Measurements from ENCODE around the gene HCN2. TPM values are rescaled to one million over a fixed set of nuclear protein-coding genes. Genes with fewer than 3 reads are reported as not detected.
A peak's percentile ranks its signal among the peaks of the same experiment; 100 is the strongest.

HCN2 gene
- total RNA-seq, 1 donor from 2014 or later: 0.52 TPM

DNA sequence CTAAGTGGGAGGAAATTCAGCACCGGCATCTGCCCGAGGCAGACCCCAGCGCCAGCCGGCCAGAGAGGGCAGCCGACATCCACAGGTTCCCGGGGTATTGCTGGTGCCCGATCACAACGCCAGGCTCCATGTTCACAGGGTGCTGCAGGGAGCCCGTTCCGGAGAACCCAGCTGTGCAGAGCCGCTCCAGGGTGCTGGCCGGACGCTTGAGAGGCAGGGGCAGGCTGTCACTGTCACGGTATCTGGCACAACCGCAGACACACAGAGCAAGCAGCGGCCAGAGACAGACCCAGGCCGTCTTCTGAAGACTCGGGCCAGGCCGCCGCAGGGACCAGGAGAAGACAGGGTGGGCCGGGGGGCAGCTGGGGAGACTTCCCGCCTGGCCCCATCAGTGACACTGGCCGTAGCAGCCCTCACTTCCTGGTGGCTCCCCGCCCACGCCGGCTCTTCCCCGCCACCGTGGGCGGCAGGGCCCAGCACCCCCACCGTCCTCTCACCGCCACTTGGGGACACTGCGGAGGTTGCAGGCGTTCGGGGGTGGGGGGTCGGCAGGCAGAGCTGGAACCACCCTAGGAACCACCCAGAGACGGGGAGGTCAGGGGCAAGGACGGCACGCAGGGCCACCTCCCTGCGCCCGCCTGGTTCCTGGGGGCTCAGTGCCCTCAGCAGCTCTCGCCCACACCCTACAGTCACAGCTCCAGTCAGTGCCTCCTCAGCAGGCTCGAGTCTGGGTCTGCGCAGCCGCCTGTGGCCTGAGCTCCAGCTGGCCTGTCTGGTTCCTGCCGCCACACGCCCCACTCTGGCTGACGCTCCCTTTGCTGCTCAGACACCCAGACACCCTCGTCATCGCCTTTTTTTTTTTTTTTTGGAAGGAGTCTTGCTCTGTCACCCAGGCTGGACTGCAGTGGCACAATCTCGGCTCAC, 69.5 kb downstream of the HCN2 start:
- H3K27me3 Mint-ChIP-seq (ENCODE audit: low read depth): no peaks in the 10 kb centered on the region
- intact Hi-C loops (cut with micrococcal nuclease): no loop called here
- H3K9me3 Mint-ChIP-seq: no peaks in the 10 kb centered on the region
- H3K27ac Mint-ChIP-seq: no peak overlapping the region
- H3K4me1 Mint-ChIP-seq (ENCODE audit: low read depth): peaks cover 14% of the 10 kb centered on the region
- DNase-seq (ENCODE audit: low spot score): no peak
- H3K4me3 Mint-ChIP-seq (ENCODE audit: low read depth): peak overlapping the region; percentile 97
- peaks cover 33% of the 10 kb centered on the region for H3K36me3 Mint-ChIP-seq (ENCODE audit: low read depth)

DNA sequence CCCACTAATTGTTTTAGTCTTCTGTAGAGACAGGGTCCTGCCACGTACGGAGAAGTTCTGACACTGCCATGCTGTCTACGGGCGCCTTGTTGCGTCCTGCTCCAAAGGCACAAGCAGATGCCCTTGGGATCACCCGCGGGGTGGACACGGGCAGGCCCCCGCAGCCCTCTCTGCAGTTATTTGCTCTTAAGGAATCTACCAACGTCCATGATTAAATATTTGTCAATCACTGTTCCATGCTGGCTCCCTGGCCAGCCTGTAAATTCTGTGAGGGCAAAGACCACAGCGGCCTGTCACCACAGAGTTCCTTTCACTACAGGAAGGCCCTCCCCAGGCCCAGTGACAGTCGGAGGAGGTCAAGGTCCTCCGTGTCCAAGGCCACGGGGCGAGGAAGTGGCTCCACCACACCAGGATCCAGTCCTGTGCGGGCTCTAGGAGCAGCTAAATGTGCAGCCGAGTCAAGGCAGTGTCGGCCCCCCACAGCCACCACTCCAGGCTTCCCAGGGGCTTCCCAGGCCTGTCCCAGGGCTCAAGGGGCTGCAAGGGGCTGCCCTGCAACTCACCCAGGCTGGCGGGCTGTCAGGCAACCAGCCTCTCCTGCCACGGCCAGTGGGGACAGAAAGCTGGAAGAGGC, 71.2 kb downstream of the HCN2 start:
- H3K4me1 Mint-ChIP-seq (ENCODE audit: low read depth): peaks cover 15% of the 10 kb centered on the region

DNA sequence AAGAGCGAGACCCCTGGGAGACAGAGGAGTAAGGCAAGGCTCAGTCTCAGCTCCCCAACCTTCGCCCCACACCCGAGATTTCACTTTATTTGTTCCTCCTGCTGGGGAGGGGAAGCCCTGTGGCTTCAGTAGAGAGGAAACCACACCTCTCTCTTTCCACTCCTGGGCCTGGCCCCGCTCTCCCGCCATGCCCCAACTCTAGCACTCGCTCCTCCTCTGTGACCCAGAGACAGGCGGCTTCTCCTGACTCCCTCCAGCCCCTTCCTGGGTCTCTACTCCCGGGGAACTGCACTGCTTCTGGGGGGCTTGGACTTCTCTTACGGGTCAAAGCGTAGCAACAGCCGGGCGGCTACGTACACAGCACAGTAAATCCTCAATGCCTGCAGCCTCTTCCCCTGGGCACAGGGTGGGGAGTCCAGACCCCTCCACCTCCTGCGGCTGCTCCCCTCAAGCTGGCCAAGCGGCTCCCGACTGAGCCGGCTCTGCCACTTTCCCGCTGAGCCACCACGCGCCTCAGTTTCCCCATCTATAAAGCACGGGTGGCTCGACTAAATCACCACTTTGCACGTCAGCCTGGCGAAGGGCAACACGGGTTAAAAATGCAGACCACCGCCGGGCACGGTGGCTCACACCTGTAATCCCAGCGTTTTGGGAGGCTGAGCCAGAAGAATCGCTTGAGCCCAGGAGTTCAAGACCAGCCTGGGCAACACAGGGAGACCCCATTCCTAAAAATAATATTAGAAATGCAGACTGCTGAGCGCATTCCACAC, 71.9 kb downstream of the HCN2 start:
- H3K4me3 Mint-ChIP-seq (ENCODE audit: low read depth): peak overlapping the region; percentile 97
- DNase-seq (ENCODE audit: low spot score): peak; percentile 70
- peaks cover 14% of the 10 kb centered on the region for H3K4me1 Mint-ChIP-seq (ENCODE audit: low read depth)
- H3K27ac Mint-ChIP-seq: peak overlapping the region; percentile 92
- H3K27me3 Mint-ChIP-seq (ENCODE audit: low read depth): no peaks in the 10 kb centered on the region
- H3K9me3 Mint-ChIP-seq: no peaks in the 10 kb centered on the region
- intact Hi-C loops (cut with micrococcal nuclease): loop anchor here (1.0 to 10.0 kb wide), 4 partner anchors 29 to 263 kb away; partner anchors contain the start of genes ARID3A, POLRMT and PTBP1
- H3K36me3 Mint-ChIP-seq (ENCODE audit: low read depth): peaks cover 20% of the 10 kb centered on the region

More for the DNA sequence above, 71.2 kb downstream of the HCN2 start:
- DNase-seq (ENCODE audit: low spot score): no peak
- peaks cover 20% of the 10 kb centered on the region for H3K36me3 Mint-ChIP-seq (ENCODE audit: low read depth)
- intact Hi-C loops (cut with micrococcal nuclease): loop anchor here (1.0 to 10.0 kb wide), 2 partner anchors 88 to 264 kb away; partner anchors contain the start of gene ARID3A
- H3K27me3 Mint-ChIP-seq (ENCODE audit: low read depth): no peaks in the 10 kb centered on the region
- peak overlapping the region; percentile 92 for H3K27ac Mint-ChIP-seq
- peak overlapping the region; percentile 97 for H3K4me3 Mint-ChIP-seq (ENCODE audit: low read depth)
- H3K9me3 Mint-ChIP-seq: no peaks in the 10 kb centered on the region

DNA sequence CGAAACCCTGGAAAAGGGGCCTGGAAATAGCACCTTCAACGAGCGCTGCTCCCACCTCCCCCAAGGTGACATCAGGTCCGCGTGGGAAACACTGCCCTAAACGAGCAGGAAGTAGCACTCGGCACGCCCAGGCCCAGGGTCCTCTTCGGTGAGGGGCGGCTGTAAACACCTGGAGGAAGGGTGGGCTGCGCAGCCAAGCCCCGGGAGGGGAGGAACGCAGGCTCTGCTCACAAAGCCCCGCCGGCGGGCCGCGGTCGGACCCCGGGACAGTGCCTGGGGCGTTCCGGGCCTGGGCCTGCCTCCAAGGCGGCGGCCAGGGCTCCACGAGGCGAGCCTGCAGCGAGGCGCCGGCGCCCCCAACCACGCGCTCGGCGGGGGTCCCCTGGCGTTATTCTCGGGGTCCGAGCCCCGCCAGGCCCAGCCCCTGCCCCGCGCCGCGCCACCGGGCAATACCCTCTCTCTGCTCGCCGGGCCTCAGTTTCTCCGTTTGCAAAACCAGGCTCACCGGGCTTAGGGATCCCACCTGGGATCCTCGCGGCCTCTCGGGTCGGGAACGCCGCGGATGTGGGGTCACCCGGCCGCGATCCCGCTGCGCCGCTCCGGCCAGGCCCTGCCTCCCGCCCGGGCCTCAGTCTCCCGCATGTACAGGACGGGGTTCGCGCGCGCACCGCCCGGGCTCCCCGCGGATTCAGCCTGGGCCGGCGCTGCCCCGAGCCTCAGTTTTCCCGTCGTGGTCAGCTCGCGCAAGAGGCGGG, 72.7 kb downstream of the HCN2 start:
- intact Hi-C loops (cut with micrococcal nuclease): loop anchor here (2.0 to 10.0 kb wide), 3 partner anchors 30 to 262 kb away; partner anchors contain the start of genes ARID3A, POLRMT and PTBP1
- Mint-ChIP-seq H3K27me3 (ENCODE audit: low read depth) (no peaks in the 10 kb centered on the region), H3K4me3 (ENCODE audit: low read depth) (peak overlapping the region; percentile 97), H3K36me3 (ENCODE audit: low read depth) (peaks cover 18% of the 10 kb centered on the region), H3K4me1 (ENCODE audit: low read depth) (peaks cover 14% of the 10 kb centered on the region), H3K9me3 (no peaks in the 10 kb centered on the region), H3K27ac (peak overlapping the region; percentile 92)
- DNase-seq (ENCODE audit: low spot score): peak; percentile 69

- H3K36me3 Mint-ChIP-seq (ENCODE audit: low read depth): peaks cover 18% of the 10 kb centered on the region
- H3K4me1 Mint-ChIP-seq (ENCODE audit: low read depth): peaks cover 14% of the 10 kb centered on the region
- H3K9me3 Mint-ChIP-seq: no peaks in the 10 kb centered on the region
- H3K27me3 Mint-ChIP-seq (ENCODE audit: low read depth): no peaks in the 10 kb centered on the region
- intact Hi-C loops (cut with micrococcal nuclease): loop anchor here (1.0 to 10.0 kb wide), 4 partner anchors 17 to 262 kb away; partner anchors contain the start of genes ARID3A, POLRMT and PTBP1
- DNase-seq (ENCODE audit: low spot score): peak; percentile 84
- peak within 1 kb of the TSS; percentile 97 for H3K4me3 Mint-ChIP-seq (ENCODE audit: low read depth)
- peak within 1 kb of the TSS; percentile 92 for H3K27ac Mint-ChIP-seq
Measured at GRCh38 chr19:662962-663681, 73.4 kb downstream of the HCN2 start, which contains the start of gene RNF126. TSS of gene RNF126 (minus strand) at chr19:663214. CDS start at chr19:663121, 93 bp downstream.

DNA sequence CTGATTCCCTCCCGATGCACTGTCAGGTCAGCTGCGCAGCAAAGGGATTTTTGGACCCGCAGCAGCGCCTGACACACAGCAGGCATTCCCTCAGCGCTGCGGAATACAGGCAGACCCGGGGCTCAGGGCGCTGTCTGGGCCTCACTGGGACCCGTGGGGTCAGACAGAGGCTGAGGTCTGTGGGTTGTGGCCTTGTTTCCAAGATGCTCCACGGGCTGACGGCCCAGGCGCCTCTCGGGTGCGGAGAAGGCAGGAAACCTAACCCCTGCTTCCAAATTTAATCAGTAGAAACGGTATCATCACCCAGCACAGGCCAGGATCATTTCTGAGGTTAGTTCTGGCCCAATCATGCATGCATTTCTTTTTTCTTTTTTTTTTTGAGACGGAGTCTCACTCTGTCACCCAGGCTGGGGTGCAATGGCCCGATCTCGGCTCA, 74.0 kb downstream of the HCN2 start:
- Mint-ChIP-seq H3K36me3 (ENCODE audit: low read depth) (peaks cover 18% of the 10 kb centered on the region), H3K27me3 (ENCODE audit: low read depth) (peaks cover 3% of the 10 kb centered on the region), H3K27ac (peak overlapping the region; percentile 88)

DNA sequence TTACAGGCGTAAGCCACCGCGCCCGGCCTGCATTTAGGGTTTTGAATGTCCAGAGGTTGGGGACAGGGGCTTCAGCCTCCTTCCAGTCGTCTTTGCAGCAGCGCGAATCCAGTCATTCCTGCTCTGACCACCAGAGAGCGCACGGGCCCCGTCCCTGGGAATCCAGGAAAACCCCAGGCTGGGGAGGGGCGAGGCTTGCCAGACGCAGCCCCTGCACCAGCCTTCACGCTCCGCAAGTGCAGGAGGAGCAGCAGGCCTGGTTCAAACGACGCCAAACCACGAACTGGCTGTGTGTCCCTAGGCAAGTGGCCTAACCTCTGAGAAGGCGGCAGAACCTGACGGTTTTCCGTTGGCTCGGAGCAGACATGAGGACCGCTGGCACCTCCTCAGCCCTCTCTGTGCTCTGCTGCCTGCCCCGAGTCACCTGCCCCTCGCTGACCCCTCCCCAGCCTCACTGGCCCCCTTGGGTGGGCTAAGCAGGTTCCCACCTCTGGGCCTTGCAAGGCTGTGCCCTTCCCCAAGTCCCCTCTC, 75.3 kb downstream of the HCN2 start:
- DNase-seq (ENCODE audit: low spot score): peak; percentile 72
- Mint-ChIP-seq H3K36me3 (ENCODE audit: low read depth) (peaks cover 18% of the 10 kb centered on the region), H3K27ac (peak overlapping the region; percentile 52), H3K27me3 (ENCODE audit: low read depth) (peaks cover 8% of the 10 kb centered on the region), H3K4me3 (ENCODE audit: low read depth) (peak overlapping the region; percentile 64), H3K4me1 (ENCODE audit: low read depth) (peaks cover 14% of the 10 kb centered on the region), H3K9me3 (no peaks in the 10 kb centered on the region)
- intact Hi-C loops (cut with micrococcal nuclease): loop anchor here (1.0 to 10.0 kb wide), 3 partner anchors 40 to 260 kb away; partner anchors contain the start of gene ARID3A

More for the DNA sequence above, 74.0 kb downstream of the HCN2 start:
- intact Hi-C loops (cut with micrococcal nuclease): loop anchor here (1.0 to 10.0 kb wide), 5 partner anchors 17 to 261 kb away; partner anchors contain the start of genes ARID3A, POLRMT and PTBP1
- Mint-ChIP-seq H3K9me3 (no peaks in the 10 kb centered on the region), H3K4me3 (ENCODE audit: low read depth) (peak overlapping the region; percentile 80), H3K4me1 (ENCODE audit: low read depth) (peaks cover 14% of the 10 kb centered on the region)
- DNase-seq (ENCODE audit: low spot score): no peak

Other genes with a start within 250 kb of the HCN2 start
- gene MIER2, start 245.1 kb upstream of the HCN2 start, total RNA-seq: 29.2 and 30.5 TPM in 2 replicates
- gene C2CD4C, start 180.7 kb upstream of the HCN2 start, total RNA-seq: 0.14 and 0.23 TPM in 2 replicates
- not detected in 2 replicates for gene SHC2, start 128.8 kb upstream of the HCN2 start, total RNA-seq
- 0.18 and 0.21 TPM in 2 replicates for gene MADCAM1, start 93.4 kb upstream of the HCN2 start, total RNA-seq
- gene TPGS1, start 82.4 kb upstream of the HCN2 start, total RNA-seq: 13.6 and 15.7 TPM in 2 replicates
- gene CDC34, start 58.1 kb upstream of the HCN2 start, total RNA-seq: 53.7 and 55.7 TPM in 2 replicates
- 29.9 and 31.8 TPM in 2 replicates for gene GZMM, start 45.8 kb upstream of the HCN2 start, total RNA-seq
- 300 and 304 TPM in 2 replicates for gene BSG, start 17.3 kb upstream of the HCN2 start, total RNA-seq
- 90.1 and 94.7 TPM in 2 replicates for gene POLRMT, start 43.7 kb downstream of the HCN2 start, total RNA-seq
- not detected in 2 replicates for gene FGF22, start 50.0 kb downstream of the HCN2 start, total RNA-seq
- gene RNF126, start 73.3 kb downstream of the HCN2 start, total RNA-seq: 83.2 and 89.4 TPM in 2 replicates
- 6.9 and 8.0 TPM in 2 replicates for gene FSTL3, start 86.5 kb downstream of the HCN2 start, total RNA-seq
- gene PRSS57, start 105.6 kb downstream of the HCN2 start, total RNA-seq: not detected in 2 replicates
- not detected in 2 replicates for gene PALM, start 119.1 kb downstream of the HCN2 start, total RNA-seq
- not detected in 2 replicates for gene MISP, start 161.2 kb downstream of the HCN2 start, total RNA-seq
- gene PTBP1, start 207.6 kb downstream of the HCN2 start, total RNA-seq: 735 and 739 TPM in 2 replicates
- not detected in 2 replicates for gene PLPPR3, start 232.1 kb downstream of the HCN2 start, total RNA-seq
- gene AZU1, start 238.0 kb downstream of the HCN2 start, total RNA-seq: not detected in 2 replicates